Progenitor cell of endocrine pancreas (in vitro differentiated cells): Measurements from ENCODE around the gene PDZD2. TPM values are rescaled to one million over a fixed set of nuclear protein-coding genes. Genes with fewer than 3 reads are reported as not detected.

ENCODE experiments used
- DNase-seq: peaks from one replicate; pipeline ENCODE4 v3.0.0; 2021; ENCODE audit warnings: low spot score; ENCODE audit not compliant: unreplicated experiment
- H3K27ac Mint-ChIP-seq: 2 replicates; pipeline ENCODE4 v1.8.0; 2021; ENCODE audit warnings: mild to moderate bottlenecking, moderate library complexity, mixed read lengths
- H3K27me3 Mint-ChIP-seq: 2 replicates; pipeline ENCODE4 v1.8.0; 2021; ENCODE audit warnings: mixed read lengths
- H3K36me3 Mint-ChIP-seq: 2 replicates; pipeline ENCODE4 v1.8.0; 2022; ENCODE audit warnings: mixed read lengths; ENCODE audit not compliant: insufficient read depth
- H3K4me1 Mint-ChIP-seq: 2 replicates; pipeline ENCODE4 v1.8.0; 2021; ENCODE audit warnings: low read depth, mixed read lengths
- H3K4me3 Mint-ChIP-seq: 2 replicates; pipeline ENCODE4 v1.8.0; 2021; ENCODE audit warnings: low read depth, mild to moderate bottlenecking, moderate library complexity, mixed read lengths
- H3K9me3 Mint-ChIP-seq: 2 replicates; pipeline ENCODE4 v1.8.0; 2021; ENCODE audit warnings: low read depth, mixed read lengths
- total RNA-seq: library from RNA; stranded (reverse); gene quantifications from 2 replicates; pipeline ENCODE4 v1.2.1, GENCODE V29; 2021
- TF ChIP-seq, protein P1 (sequence below): fragments of 200-600 bp; sonication (generic); IDR thresholded peaks from one replicate; pipeline ENCODE4 v1.5.0; 2021; ENCODE audit warnings: antibody characterized with exemption, mild to moderate bottlenecking; ENCODE audit not compliant: unreplicated experiment

PDZD2 gene
- total RNA-seq, 1 donor from 2014 or later, result 3.1 TPM

DNA sequence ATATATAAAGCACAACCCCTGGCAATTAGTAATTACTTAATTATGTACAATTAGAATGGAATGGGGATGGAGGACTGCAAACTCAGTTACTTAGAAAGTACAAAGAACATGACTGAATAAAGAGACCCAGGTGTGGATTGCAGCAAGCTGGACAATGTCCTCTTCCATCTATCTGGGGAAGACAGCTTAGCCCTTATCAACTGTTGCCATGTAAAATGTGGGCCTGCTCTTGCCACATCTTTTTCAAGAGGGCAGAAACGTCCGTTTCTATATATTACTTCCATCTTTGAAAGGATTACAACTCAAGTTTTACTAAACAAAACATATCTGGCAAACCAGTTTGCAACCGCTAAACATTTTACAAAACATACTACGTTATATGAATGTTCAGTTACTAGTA lies 509.0 kb downstream of the PDZD2 start:
- H3K36me3 Mint-ChIP-seq, result peaks cover 17% of the 10 kb centered on the region
- no peak for DNase-seq
- H3K27ac Mint-ChIP-seq, result no peak overlapping the region
- H3K4me3 Mint-ChIP-seq, result no peak overlapping the region
- TF ChIP-seq, protein P1, sequence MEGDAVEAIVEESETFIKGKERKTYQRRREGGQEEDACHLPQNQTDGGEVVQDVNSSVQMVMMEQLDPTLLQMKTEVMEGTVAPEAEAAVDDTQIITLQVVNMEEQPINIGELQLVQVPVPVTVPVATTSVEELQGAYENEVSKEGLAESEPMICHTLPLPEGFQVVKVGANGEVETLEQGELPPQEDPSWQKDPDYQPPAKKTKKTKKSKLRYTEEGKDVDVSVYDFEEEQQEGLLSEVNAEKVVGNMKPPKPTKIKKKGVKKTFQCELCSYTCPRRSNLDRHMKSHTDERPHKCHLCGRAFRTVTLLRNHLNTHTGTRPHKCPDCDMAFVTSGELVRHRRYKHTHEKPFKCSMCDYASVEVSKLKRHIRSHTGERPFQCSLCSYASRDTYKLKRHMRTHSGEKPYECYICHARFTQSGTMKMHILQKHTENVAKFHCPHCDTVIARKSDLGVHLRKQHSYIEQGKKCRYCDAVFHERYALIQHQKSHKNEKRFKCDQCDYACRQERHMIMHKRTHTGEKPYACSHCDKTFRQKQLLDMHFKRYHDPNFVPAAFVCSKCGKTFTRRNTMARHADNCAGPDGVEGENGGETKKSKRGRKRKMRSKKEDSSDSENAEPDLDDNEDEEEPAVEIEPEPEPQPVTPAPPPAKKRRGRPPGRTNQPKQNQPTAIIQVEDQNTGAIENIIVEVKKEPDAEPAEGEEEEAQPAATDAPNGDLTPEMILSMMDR, result no peak
- H3K9me3 Mint-ChIP-seq, result peaks cover 3% of the 10 kb centered on the region
- H3K27me3 Mint-ChIP-seq, result no peaks in the 10 kb centered on the region
- peaks cover 13% of the 10 kb centered on the region for H3K4me1 Mint-ChIP-seq

DNA sequence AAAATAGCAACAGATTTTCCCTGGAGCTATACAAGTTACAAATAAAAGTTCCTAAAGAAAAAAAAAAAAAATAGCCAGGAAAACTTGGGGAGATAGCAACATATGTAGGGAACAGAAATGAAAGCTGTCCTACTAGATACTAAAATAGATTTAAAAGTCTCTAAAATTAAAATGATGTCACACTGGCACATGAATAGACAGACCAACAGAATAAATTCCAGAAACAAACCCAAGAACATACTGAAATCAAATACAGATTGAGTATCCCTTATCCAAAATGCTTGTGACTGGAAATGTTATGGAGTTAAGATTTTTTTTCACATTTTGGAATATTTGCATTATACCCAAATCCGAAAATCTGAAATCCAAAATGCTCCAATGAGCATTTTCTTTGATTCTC lies 511.4 kb downstream of the PDZD2 start:
- Mint-ChIP-seq H3K4me3 (no peak overlapping the region), H3K9me3 (peaks cover 3% of the 10 kb centered on the region), H3K27ac (no peak overlapping the region), H3K4me1 (peaks cover 16% of the 10 kb centered on the region), H3K27me3 (no peaks in the 10 kb centered on the region), H3K36me3 (peaks cover 10% of the 10 kb centered on the region)
- TF ChIP-seq, protein P1, result no peak
- no peak for DNase-seq

DNA sequence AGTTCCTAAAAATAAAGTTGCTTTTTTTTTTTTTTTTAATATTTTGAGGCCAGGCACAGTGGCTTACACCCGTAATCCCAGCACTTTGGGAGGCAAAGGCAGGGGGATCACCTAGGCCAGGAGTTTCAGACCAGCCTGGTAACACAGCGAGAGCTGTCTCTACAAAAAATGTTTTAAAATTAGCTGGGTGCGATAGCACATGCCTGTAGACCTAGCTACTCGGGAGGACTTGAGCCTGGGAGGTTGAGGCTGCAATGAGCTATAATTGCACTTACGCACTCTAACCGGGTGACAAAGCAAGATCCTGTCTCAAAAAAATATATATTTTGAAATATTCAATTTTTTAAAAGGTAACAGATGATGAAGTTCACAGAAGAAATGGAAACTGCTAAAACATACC lies 512.3 kb downstream of the PDZD2 start:
- Mint-ChIP-seq H3K27ac (no peak overlapping the region), H3K4me1 (peaks cover 13% of the 10 kb centered on the region)
- TF ChIP-seq, protein P1, result no peak

DNA sequence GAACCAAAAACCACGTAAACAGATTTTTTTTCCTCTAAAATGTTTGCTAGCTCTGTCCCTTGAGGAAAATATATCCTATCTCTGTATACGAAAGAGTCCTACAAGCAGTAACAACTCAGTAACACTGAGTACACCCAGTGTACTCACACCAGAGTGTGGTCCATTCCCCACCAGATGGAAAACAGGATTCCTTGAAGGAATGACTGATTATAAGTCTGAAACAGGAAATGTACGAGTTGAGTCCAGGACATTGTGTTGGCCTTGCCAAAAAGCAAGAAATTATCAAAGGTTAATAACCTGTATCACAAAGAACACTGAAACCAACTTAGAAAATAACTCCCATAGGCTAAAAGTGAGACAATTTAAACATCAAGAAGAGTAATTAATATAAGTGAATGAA lies 514.8 kb downstream of the PDZD2 start:
- Mint-ChIP-seq H3K27ac (no peak overlapping the region), H3K4me1 (peaks cover 6% of the 10 kb centered on the region), H3K27me3 (no peaks in the 10 kb centered on the region), H3K9me3 (peaks cover 3% of the 10 kb centered on the region), H3K36me3 (peaks cover 9% of the 10 kb centered on the region), H3K4me3 (no peak overlapping the region)
- DNase-seq, result no peak
- TF ChIP-seq, protein P1, result no peak

More for the DNA sequence above, 512.3 kb downstream of the PDZD2 start:
- Mint-ChIP-seq H3K4me3 (no peak overlapping the region), H3K36me3 (peaks cover 7% of the 10 kb centered on the region), H3K27me3 (no peaks in the 10 kb centered on the region), H3K9me3 (peaks cover 3% of the 10 kb centered on the region)
- no peak for DNase-seq

DNA sequence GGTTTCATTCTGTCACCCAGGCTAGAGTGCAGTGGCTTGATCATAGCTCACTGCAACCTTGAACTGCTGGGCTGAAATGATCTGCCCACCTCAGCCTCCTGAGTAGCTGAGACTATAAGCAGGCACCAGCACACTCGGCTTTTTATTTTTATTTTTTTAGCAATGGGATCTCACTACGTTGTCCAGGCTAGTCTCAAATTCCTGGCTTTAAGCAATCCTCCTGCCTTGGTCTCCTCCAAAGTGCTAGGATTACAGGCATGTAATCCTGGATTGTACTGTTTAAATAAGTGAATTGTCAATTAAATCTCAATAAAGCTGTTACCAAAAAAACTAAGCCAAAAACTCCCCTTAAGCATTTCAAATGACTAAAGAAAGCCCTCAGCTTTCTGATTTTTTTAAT lies 516.3 kb downstream of the PDZD2 start:
- DNase-seq, result no peak
- no peaks in the 10 kb centered on the region for H3K27me3 Mint-ChIP-seq
- peaks cover 5% of the 10 kb centered on the region for H3K36me3 Mint-ChIP-seq
- H3K27ac Mint-ChIP-seq, result no peak overlapping the region
- peaks cover 3% of the 10 kb centered on the region for H3K9me3 Mint-ChIP-seq
- H3K4me1 Mint-ChIP-seq, result peaks cover 6% of the 10 kb centered on the region
- H3K4me3 Mint-ChIP-seq, result no peak overlapping the region
- TF ChIP-seq, protein P1, result no peak
